Lower leg skin (tissue), 3 donors: ENCODE results near the gene CAPG.

Experiments
- POLR2A ChIP-seq, 2 donors: fragments of 450-650 bp; IDR thresholded peaks; one replicate each; pipeline ENCODE4 v1.6.1; 2016 to 2017; ENCODE audit warnings: antibody characterized with exemption in 2 of 2, mild to moderate bottlenecking in 1 of 2, moderate library complexity in 1 of 2
- TF ChIP-seq, protein P1 (sequence below), 3 donors: fragments of 450-650 bp; IDR thresholded peaks; one replicate each; pipeline ENCODE4 v1.5.1; 2016; ENCODE audit warnings: antibody characterized with exemption in 3 of 3, mild to moderate bottlenecking in 3 of 3, moderate library complexity in 2 of 3

DNA sequence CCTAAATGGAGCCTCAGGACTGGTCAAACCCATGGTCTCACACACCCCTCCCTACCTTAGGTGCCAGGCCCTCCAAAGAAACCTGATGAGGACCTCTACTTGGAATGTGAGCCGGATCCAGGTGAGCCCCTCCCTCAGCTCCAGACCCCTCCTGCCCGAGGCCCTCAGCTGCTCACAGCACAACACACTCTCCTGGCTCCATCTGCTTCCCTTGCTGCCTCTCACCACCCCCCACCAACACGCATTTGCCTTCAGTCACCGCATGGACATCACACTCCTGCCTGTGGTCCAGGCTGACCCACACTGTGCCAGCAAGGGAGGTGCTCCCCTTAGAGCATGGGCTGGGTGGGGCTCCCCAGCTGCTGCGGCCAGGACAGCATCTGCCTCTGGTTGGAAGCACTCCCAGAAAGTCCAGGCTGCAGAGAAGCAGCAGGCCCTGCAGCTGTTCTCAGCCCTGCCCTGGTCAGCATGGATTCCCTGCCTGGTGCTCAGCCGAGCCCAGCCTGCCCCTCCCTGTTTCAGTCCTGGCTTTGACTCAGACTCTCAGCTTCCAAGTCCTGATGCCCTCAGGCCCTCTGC lies 23.4 kb upstream of the CAPG start:
- TF ChIP-seq, protein P1, sequence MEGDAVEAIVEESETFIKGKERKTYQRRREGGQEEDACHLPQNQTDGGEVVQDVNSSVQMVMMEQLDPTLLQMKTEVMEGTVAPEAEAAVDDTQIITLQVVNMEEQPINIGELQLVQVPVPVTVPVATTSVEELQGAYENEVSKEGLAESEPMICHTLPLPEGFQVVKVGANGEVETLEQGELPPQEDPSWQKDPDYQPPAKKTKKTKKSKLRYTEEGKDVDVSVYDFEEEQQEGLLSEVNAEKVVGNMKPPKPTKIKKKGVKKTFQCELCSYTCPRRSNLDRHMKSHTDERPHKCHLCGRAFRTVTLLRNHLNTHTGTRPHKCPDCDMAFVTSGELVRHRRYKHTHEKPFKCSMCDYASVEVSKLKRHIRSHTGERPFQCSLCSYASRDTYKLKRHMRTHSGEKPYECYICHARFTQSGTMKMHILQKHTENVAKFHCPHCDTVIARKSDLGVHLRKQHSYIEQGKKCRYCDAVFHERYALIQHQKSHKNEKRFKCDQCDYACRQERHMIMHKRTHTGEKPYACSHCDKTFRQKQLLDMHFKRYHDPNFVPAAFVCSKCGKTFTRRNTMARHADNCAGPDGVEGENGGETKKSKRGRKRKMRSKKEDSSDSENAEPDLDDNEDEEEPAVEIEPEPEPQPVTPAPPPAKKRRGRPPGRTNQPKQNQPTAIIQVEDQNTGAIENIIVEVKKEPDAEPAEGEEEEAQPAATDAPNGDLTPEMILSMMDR (IDR thresholded peaks at IDR 0.05), result no peak
- no peak for TF ChIP-seq POLR2A (IDR thresholded peaks at IDR 0.05)
